ENCODE data around the gene GNG12.
"Not testable (repeated sequence)": the region's sequence is repeated elsewhere in the genome, so short reads cannot be mapped to it uniquely, and the experiment has no call there.

The GNG12 gene

GRCh38 chr1:67676287-67676686 lies 157.0 kb downstream of the GNG12 start:
- DNase-seq: no peak

- DNase-seq: no peak
These were observed 157.5 kb downstream of the GNG12 start for GRCh38 chr1:67675800-67676199.

GRCh38 chr1:67674260-67675011 lies 158.8 kb downstream of the GNG12 start:
- DNase-seq: peak in 1 of 4 experiments; percentile 15

GRCh38 chr1:67673468-67674201 lies 159.6 kb downstream of the GNG12 start:
- DNase-seq: no peak

DNA sequence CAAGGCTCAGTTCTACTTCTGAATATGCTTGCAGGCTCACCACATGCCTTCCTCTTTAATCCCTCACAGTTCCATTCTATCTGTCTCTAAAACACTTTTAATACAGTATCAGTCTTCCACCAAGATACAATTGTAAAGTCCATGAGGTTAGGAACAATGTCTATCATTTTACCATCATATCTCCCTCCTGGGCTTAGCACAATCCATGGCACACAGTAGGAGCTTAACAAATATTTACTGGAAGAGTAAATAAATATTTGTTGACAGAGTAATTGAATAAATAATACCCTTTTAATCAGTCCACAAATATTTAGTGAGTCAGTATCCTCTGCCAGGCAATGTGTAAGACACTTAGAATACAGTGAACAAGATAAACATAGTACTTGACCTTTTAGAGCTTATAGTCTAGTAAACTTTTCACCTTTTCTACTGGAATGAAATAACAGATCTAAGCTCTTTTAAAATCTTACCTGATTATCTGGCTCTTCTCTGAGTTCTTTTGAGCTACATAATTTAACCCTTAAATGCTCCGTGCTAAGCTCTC lies 160.9 kb downstream of the GNG12 start:
- DNase-seq: no peak

DNA sequence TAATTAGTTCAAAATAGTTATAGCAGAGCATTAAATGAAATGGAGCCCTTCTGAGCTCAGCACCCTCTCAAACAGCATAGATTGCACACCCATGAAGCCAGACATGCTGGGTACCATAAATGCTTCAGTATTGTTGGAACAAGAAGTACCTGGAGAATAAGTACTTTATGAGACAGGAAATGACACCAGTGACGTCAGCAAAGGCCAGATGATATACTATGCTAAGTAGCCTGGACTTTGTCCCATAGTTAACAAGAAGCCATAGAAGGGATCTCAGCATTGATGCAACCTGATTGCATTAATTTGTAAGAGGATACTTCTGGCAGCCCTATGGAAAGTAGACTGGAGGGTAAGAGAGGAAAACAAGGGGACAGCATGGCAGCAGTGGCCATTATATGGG lies 164.6 kb downstream of the GNG12 start:
- no peak for DNase-seq

GRCh38 chr1:67666636-67667035 lies 166.6 kb downstream of the GNG12 start:
- DNase-seq: no peak

- DNase-seq: not testable (repeated sequence)
These were observed 168.0 kb downstream of the GNG12 start for GRCh38 chr1:67665307-67665706.

DNA sequence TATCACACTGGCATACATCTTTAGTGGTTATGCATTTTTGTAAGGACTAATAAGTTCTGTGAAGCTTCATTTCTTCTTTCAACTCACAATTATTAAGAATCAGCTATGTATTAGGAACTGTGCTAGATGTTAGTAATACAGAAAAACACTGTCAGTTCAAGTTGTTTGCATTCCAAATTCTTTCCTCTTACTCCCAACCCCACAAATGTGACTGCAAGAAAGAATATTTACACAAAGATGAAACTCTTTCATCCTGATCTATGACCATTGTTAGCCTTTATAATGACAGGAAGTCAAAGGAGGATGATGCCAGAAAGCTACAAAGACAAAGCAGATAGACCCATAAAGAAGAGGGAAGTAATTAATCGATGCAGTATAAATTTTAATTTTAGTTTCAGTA lies 169.2 kb downstream of the GNG12 start:
- no peak for DNase-seq

- DNase-seq: no peak
These were observed 170.4 kb downstream of the GNG12 start for GRCh38 chr1:67662884-67663283.

- no peak for DNase-seq
These were observed 174.0 kb downstream of the GNG12 start for GRCh38 chr1:67659229-67659628.

GRCh38 chr1:67657152-67657551 lies 176.1 kb downstream of the GNG12 start:
- not testable (repeated sequence) for DNase-seq

GRCh38 chr1:67655581-67655980 lies 177.7 kb downstream of the GNG12 start:
- no peak for DNase-seq

DNA sequence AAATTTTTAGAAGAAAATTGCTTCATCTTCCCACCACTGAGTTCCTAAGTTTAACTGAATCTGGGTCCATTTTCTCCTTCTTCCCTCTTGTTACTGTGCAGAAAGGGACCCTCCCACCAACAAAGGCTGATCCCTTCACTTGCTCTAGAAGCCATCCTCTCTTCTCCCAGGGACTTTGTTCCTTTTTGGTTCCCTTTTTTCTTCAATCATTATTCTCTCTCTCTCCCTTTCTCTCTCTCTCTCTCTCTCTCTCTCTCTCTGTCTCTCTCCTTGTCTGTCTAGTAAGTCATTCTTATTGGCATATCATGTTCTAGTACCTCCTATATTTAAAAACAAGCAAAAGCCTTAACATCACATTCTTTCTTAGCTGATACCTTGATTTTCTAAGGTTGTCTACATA lies 180.0 kb downstream of the GNG12 start:
- DNase-seq: no peak

DNA sequence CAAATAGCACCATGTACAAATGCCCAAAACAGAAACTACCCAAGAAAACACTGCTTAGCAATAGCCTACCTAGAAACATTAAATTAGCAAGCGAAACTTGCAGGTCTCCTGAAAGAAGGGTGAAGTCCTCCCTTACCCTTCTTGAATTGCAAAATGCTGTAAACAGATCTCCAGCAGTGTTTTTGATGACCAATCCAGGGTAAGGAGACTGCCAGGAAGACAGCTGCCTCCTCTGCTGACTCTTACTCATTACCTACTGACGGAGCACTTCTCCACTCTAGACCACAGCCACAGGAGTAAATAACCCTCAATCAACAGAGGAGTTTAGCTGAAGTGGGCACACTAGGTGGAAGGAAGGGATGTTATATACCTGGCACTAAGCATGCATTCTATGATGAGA lies 180.5 kb downstream of the GNG12 start:
- DNase-seq: no peak

Data from activated naive CD4-positive, alpha-beta T cell (primary cell).